ENCODE measurements around the gene RPL36.

GRCh38 chr19:5687360-5688198 lies 2.5 kb upstream of the RPL36 start:
- TF ChIP-seq CTCF (IDR thresholded peaks at IDR 0.05): peak in 3 of 12 donors; percentile 1 to 22 (median 3)
- no peak for TF ChIP-seq POLR2A (IDR thresholded peaks at IDR 0.05)

Measured in heart left ventricle (tissue), 13 donors.